ENCODE measurements around the gene LSAMP.

The LSAMP gene

GRCh38 chr3:116445311-116445841 is at the start of gene LSAMP:
Gene LSAMP (minus strand): TSS chr3:116445487.
- DNase-seq = no peak

DNA sequence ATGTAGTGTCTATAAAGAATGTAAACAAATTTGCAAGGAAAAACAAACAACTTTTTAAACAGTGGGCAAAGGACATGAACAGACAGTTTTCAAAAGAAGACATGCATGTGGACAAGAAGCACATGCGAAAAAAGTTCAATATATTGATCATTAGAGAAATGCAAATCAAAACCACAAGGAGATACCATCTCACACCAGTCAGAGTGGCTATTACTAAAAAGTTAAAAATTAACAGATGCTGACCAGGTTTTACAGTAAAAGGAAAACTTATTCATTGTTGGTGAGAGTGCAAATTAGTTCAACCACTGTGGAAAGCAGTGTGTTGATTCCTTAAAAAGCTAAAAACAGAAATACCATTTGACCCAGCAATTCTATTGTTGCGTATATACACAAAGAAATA is 47.1 kb upstream of the LSAMP start:
- DNase-seq = no peak

GRCh38 chr3:116483135-116483534 is 37.8 kb upstream of the LSAMP start:
- DNase-seq = no peak

DNA sequence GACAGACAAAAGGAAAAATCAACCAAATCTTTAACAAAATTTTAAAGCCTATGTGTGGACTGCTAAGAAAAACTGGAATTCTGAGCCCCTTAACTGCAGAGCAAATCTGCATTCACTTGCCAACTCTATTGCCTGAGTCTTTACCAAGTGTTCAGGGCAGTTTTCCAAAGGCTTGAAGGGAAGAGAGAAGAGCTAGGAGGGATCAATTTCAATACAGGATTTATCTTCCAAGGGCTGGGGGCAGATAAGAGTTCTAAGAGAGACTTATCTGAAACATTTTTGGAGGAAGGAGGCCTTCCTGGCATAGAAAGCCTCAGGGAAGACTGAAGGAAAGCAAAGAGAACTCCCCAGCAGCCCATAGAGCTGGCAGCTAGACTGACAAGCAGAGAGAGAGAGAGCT is 31.4 kb upstream of the LSAMP start:
- DNase-seq = no peak

DNA sequence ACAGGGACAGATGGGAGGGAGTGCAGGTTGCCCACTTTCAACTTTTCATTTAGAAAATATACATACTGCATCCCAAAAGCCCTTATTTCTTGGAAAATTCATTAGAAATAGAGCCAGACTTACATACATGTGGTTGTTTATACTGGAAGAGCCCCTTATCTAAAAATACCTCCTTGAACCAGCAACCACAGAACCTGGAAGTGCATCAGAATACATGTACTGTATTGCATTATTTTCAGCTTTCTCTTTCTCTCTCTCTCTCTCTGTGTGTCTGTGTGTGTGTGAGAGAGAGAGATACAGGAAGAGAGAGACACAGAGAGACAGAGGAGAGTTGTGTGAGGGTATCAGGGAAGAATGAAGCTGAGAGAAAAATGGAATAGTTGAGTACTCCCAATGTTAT is 29.5 kb upstream of the LSAMP start:
- no peak for DNase-seq

- DNase-seq = no peak
Observed at GRCh38 chr3:116474032-116474780, 28.9 kb upstream of the LSAMP start.

- no peak for DNase-seq
Observed at GRCh38 chr3:116473602-116474001, 28.3 kb upstream of the LSAMP start.

- DNase-seq = no peak
Observed at GRCh38 chr3:116470605-116471197, 25.4 kb upstream of the LSAMP start.

- no peak for DNase-seq
Observed at GRCh38 chr3:116469546-116469945, 24.3 kb upstream of the LSAMP start.

DNA sequence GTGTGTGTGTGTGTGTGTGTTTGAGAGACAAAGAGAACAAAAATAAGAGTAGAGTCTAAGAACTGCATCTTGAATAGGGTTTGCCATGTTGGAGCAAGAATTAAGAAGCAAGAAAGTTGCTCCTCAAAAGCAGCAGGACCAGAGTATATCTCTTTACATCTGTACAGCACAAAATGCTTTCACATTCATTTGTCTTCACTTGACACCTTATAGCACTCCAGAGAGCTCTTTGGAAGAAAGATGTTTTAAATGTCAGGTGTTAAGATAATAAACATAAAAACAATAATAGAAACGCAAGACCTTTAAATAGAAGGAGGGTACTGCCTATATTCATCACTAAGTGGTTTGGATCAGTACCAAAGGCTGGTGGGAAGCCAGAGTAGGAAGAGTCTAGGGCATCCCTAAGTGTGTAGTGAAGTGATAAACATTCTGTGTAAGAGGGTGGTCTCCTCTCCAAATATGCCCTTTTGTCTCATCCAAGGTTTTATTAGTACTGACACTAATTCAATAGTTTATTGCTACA is 19.1 kb upstream of the LSAMP start:
- no peak for DNase-seq

- DNase-seq = no peak
Observed at GRCh38 chr3:116453666-116454346, 8.5 kb upstream of the LSAMP start.

GRCh38 chr3:116449546-116450350 is 4.5 kb upstream of the LSAMP start:
- no peak for DNase-seq

DNA sequence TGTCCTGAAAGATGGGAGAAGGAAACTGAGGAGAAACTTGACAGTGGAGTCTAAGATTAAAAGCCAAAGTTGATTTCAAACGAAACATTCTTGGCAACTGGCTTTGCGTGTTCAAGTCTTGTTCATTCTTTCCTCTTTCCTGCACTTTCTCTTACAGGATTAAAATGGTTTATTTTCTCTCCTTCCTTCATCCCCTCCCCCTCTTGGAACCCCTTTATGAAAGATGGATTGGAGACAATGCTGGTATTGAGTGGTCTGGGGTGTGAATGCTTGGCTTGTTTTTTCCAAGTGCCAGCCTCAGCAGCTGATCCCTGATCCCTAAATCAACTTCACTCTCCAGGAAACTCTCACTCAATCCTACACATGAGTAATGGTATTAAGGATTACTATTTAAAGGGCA is 703 bp upstream of the LSAMP start:
- no peak for DNase-seq

DNA sequence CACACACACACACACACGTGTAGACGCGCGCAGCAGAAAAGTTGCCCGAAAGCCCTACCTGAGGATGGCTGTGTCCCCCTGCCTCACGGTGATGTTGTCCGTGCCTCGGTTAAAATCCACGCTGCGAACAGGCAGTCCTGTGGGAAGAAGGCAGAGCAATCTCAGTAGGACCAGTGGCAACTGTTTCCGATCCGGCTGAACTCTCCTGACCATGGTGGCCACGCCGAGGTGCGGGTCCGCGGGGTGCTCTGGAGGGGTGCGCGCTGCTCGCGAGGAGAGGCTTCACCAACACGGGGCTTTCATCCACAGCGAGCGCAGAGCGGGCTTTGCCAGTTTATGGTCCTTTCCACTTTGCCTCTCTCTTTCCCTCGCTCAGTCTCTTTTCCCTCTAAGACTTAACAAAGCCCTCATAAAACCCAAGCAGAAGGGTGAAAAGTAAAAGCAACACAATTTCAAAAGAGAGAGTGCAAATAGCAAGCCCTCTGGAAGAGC is 422 bp downstream of the LSAMP start:
- DNase-seq = no peak

- DNase-seq = no peak
Observed at GRCh38 chr3:116444115-116444747, 1.1 kb downstream of the LSAMP start.

- DNase-seq = no peak
Observed at GRCh38 chr3:116443191-116443661, 2.1 kb downstream of the LSAMP start.

GRCh38 chr3:116442331-116443021 is 2.8 kb downstream of the LSAMP start:
- no peak for DNase-seq

DNA sequence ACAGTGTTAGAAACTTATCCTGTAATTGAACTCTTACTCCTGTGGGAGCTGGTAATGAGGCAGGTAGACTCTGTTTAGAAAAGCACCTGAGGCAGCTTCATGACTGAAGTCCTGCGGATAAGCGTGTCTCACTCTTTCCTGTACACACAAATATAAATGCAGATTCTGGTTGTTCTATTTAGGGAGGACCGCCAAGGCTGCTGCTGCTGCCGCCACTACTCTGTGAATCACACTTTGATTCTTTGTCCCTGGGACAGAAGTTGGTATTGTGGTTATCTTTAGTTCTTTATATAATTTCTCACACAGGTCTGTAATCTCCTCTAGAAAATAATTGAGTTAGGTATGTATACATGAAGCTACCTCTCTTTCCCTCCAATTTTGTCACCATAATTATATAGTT is 3.6 kb downstream of the LSAMP start:
- no peak for DNase-seq

GRCh38 chr3:116440196-116440595 is 5.1 kb downstream of the LSAMP start:
- DNase-seq = no peak

- DNase-seq = no peak
Observed at GRCh38 chr3:116433552-116433951, 11.7 kb downstream of the LSAMP start.

- no peak for DNase-seq
Observed at GRCh38 chr3:116432795-116433194, 12.5 kb downstream of the LSAMP start.
